Occipital lobe (tissue), 2 donors: ENCODE results near the gene XPA. TPM values are rescaled to one million over a fixed set of nuclear protein-coding genes. Genes with fewer than 3 reads are reported as not detected.

Source experiments
- DNase-seq: peaks from one replicate; lab custom pipeline; 2025; lab: John Stamatoyannopoulos, UW
- total RNA-seq: library from RNA; depleted of rRNA; stranded (reverse); fragments of >200 nt; gene quantifications from one replicate; pipeline ENCODE4 v1.2.3, GENCODE V29; 2014

Gene XPA
- total RNA-seq, 1 donor from 2014 or later, result 20.9 TPM

- no peak for DNase-seq
These were observed 38.4 kb downstream of the XPA start for GRCh38 chr9:97658707-97659106.

GRCh38 chr9:97651646-97652045 is 45.5 kb downstream of the XPA start:
- DNase-seq, result no peak

- no peak for DNase-seq
These were observed 49.1 kb downstream of the XPA start for GRCh38 chr9:97647996-97648395.

- DNase-seq, result no peak
These were observed 51.4 kb downstream of the XPA start for GRCh38 chr9:97645720-97646119.

GRCh38 chr9:97640325-97640724 is 56.8 kb downstream of the XPA start:
- DNase-seq, result no peak

- no peak for DNase-seq
These were observed 58.5 kb downstream of the XPA start for GRCh38 chr9:97638666-97639065.

- DNase-seq, result no peak
These were observed 60.2 kb downstream of the XPA start for GRCh38 chr9:97636903-97637302.

GRCh38 chr9:97635026-97635425 is 62.1 kb downstream of the XPA start:
- no peak for DNase-seq

GRCh38 chr9:97633859-97634490 is 63.2 kb downstream of the XPA start:
- no peak for DNase-seq

- DNase-seq, result peak; percentile 95
These were observed 63.9 kb downstream of the XPA start, which contains the start of the genes NCBP1 and TSTD2 for GRCh38 chr9:97632985-97633858. TSS of gene NCBP1 (plus strand) at chr9:97633821. CDS start at chr9:97633882, 61 bp downstream. TSS of gene TSTD2 (minus strand) at chr9:97633368. CDS start at chr9:97627562, 5,806 bp downstream.

GRCh38 chr9:97632248-97632984 is 64.7 kb downstream of the XPA start:
- peak; percentile 47 for DNase-seq

GRCh38 chr9:97630591-97630990 is 66.5 kb downstream of the XPA start:
- no peak for DNase-seq

GRCh38 chr9:97629156-97629555 is 68.0 kb downstream of the XPA start:
- no peak for DNase-seq

- DNase-seq, result no peak
These were observed 68.5 kb downstream of the XPA start for GRCh38 chr9:97628668-97629067.

GRCh38 chr9:97627624-97628023 is 69.5 kb downstream of the XPA start:
- DNase-seq, result no peak

GRCh38 chr9:97625620-97626019 is 71.5 kb downstream of the XPA start:
- DNase-seq, result no peak

Other genes starting within 250 kb of the XPA start
- gene TMOD1, start 195.7 kb downstream of the XPA start, total RNA-seq, result 22.8 TPM
- gene TSTD2, start 64.0 kb downstream of the XPA start, total RNA-seq, result 43.0 TPM
- gene NCBP1, start 63.5 kb downstream of the XPA start, total RNA-seq, result 64.3 TPM
- not detected for gene FOXE1, start 155.9 kb upstream of the XPA start, total RNA-seq
- gene TRMO, start 225.2 kb upstream of the XPA start, total RNA-seq, result 14.7 TPM
- 3.9 TPM for gene HEMGN, start 240.8 kb upstream of the XPA start, total RNA-seq